Measurements from ENCODE around the gene MYLK2.

The MYLK2 gene

GRCh38 chr20:31833931-31834521 is 14.9 kb downstream of the MYLK2 start:
- peaks cover 6% of the 10 kb centered on the region; the same call in 1 of the 2 replicates for H3K27me3 ChIP-seq (ENCODE audit: control insufficient read depth, low read length)
- no peaks in the 10 kb centered on the region for H3K9me2 ChIP-seq (replicated peaks; ENCODE audit: control insufficient read depth, low read length)
- H3K36me3 ChIP-seq (ENCODE audit: control insufficient read depth, low read length), result no peaks in the 10 kb centered on the region
- H4K20me1 ChIP-seq (ENCODE audit: control insufficient read depth, insufficient read depth, low read depth, low read length), result no peaks in the 10 kb centered on the region
- H3F3A ChIP-seq (ENCODE audit: control insufficient read depth, insufficient read depth), result no peaks in the 10 kb centered on the region
- H3K9me3 ChIP-seq (ENCODE audit: control insufficient read depth, insufficient read depth, low read length), result no peaks in the 10 kb centered on the region
- H3K4me2 ChIP-seq (ENCODE audit: low read length), result no peak overlapping the region
- H3K27ac ChIP-seq (ENCODE audit: low read depth, low read length), result no peak overlapping the region
- TF ChIP-seq EZH2phosphoT487 (IDR thresholded peaks at IDR 0.05; ENCODE audit: borderline replicate concordance, low read length) (no peak), CTCF (IDR thresholded peaks at IDR 0.05; ENCODE audit: low read depth, low read length, poor library complexity, severe bottlenecking) (no peak)
- no peak overlapping the region for H3K4me3 ChIP-seq (ENCODE audit: low read length)
- H3K79me2 ChIP-seq (ENCODE audit: control insufficient read depth, low read length), result no peaks in the 10 kb centered on the region
- no peaks in the 10 kb centered on the region for H3K4me1 ChIP-seq (ENCODE audit: control insufficient read depth, low read length)

- no peaks in the 10 kb centered on the region for H3K36me3 ChIP-seq (ENCODE audit: control insufficient read depth, low read length)
- H3K9me2 ChIP-seq (replicated peaks; ENCODE audit: control insufficient read depth, low read length), result no peaks in the 10 kb centered on the region
- no peaks in the 10 kb centered on the region for H3K9me3 ChIP-seq (ENCODE audit: control insufficient read depth, insufficient read depth, low read length)
- H3K4me1 ChIP-seq (ENCODE audit: control insufficient read depth, low read length), result no peaks in the 10 kb centered on the region
- no peaks in the 10 kb centered on the region for H3F3A ChIP-seq (ENCODE audit: control insufficient read depth, insufficient read depth)
- peaks cover 6% of the 10 kb centered on the region; the same call in 1 of the 2 replicates for H3K27me3 ChIP-seq (ENCODE audit: control insufficient read depth, low read length)
- no peak overlapping the region for H3K4me3 ChIP-seq (ENCODE audit: low read length)
- H3K4me2 ChIP-seq (ENCODE audit: low read length), result no peak overlapping the region
- no peaks in the 10 kb centered on the region for H3K79me2 ChIP-seq (ENCODE audit: control insufficient read depth, low read length)
- H3K27ac ChIP-seq (ENCODE audit: low read depth, low read length), result no peak overlapping the region
- H4K20me1 ChIP-seq (ENCODE audit: control insufficient read depth, insufficient read depth, low read depth, low read length), result no peaks in the 10 kb centered on the region
- TF ChIP-seq CTCF (IDR thresholded peaks at IDR 0.05; ENCODE audit: low read depth, low read length, poor library complexity, severe bottlenecking), result no peak
- TF ChIP-seq EZH2phosphoT487 (IDR thresholded peaks at IDR 0.05; ENCODE audit: borderline replicate concordance, low read length), result no peak
These were observed 16.4 kb downstream of the MYLK2 start for GRCh38 chr20:31835554-31835953.

- Histone ChIP-seq H3F3A (ENCODE audit: control insufficient read depth, insufficient read depth) (no peaks in the 10 kb centered on the region), H3K36me3 (ENCODE audit: control insufficient read depth, low read length) (no peaks in the 10 kb centered on the region), H3K4me3 (ENCODE audit: low read length) (no peak overlapping the region), H3K4me1 (ENCODE audit: control insufficient read depth, low read length) (no peaks in the 10 kb centered on the region), H3K79me2 (ENCODE audit: control insufficient read depth, low read length) (no peaks in the 10 kb centered on the region), H3K9me3 (ENCODE audit: control insufficient read depth, insufficient read depth, low read length) (no peaks in the 10 kb centered on the region), H3K27me3 (ENCODE audit: control insufficient read depth, low read length) (peaks cover 9% of the 10 kb centered on the region; the same call in 1 of the 2 replicates), H3K27ac (ENCODE audit: low read depth, low read length) (no peak overlapping the region), H4K20me1 (ENCODE audit: control insufficient read depth, insufficient read depth, low read depth, low read length) (no peaks in the 10 kb centered on the region), H3K4me2 (ENCODE audit: low read length) (no peak overlapping the region), H3K9me2 (replicated peaks; ENCODE audit: control insufficient read depth, low read length) (no peaks in the 10 kb centered on the region)
- TF ChIP-seq EZH2phosphoT487 (IDR thresholded peaks at IDR 0.05; ENCODE audit: borderline replicate concordance, low read length) (no peak), CTCF (IDR thresholded peaks at IDR 0.05; ENCODE audit: low read depth, low read length, poor library complexity, severe bottlenecking) (no peak)
These were observed 17.1 kb downstream of the MYLK2 start for GRCh38 chr20:31835977-31836852.

Measured in DOHH2 (cell line).